ENCODE measurements around the gene ATP5F1A. TPM values are rescaled to one million over a fixed set of nuclear protein-coding genes. Genes with fewer than 3 reads are reported as not detected.

Gene ATP5F1A
- total and polyA plus RNA-seq, 2 experiments from 2014 or later, result 353 to 562 TPM

DNA sequence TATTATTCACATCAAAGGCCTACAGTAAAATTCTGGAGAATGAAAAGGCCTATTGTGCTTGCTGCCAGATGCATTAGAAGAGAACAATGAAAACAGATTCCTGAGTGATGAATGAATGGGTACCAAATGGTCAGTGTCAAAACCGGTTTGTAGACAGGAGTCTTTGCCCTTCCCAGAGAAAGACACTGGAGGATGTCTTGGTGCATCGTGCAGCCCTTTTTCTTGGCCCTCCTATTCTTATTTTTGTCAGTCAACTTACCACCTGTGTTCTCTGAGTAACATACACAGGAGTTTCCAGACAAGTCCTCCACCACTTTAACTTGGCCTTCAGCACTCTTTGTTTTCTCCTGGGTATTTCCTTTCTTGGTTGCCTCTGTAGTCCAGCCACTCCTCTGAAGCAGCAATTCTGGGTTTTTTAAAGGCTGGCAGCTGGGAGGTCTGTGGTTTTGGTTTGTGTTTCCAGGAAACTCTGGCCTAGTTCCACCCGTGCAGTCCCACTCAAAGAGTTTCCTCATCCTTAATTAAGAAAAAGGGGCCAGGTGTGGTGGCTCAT, 55.4 kb downstream of the ATP5F1A start:
- Histone ChIP-seq H3K9ac (no peak overlapping the region), H3K27me3 (replicated peaks; ENCODE audit: insufficient read depth) (no peaks in the 10 kb centered on the region), H3K79me2 (ENCODE audit: insufficient read depth) (no peaks in the 10 kb centered on the region), H2AFZ (no peak overlapping the region), H3F3A (ENCODE audit: insufficient read depth) (peaks cover 16% of the 10 kb centered on the region), H3K4me1 (ENCODE audit: insufficient read depth) (peaks cover 10% of the 10 kb centered on the region), H3K9me3 (ENCODE audit: low read depth) (no peaks in the 10 kb centered on the region), H4K20me1 (ENCODE audit: insufficient read depth) (no peaks in the 10 kb centered on the region), H3K27ac (peak overlapping the region; percentile 9; the same call in 1 of the 2 replicates), H3K4me2 (ENCODE audit: unreplicated experiment) (peak overlapping the region; percentile 11), H3K36me3 (ENCODE audit: low read depth) (no peaks in the 10 kb centered on the region), H3K9me2 (ENCODE audit: insufficient read depth) (no peaks in the 10 kb centered on the region), H3K4me3 (no peak overlapping the region)
- in situ Hi-C loops (cut with MboI), result no loop called here
- TF ChIP-seq EZH2phosphoT487 (IDR thresholded peaks at IDR 0.05; ENCODE audit: insufficient read depth, low read depth) (no peak), EZH2 (IDR thresholded peaks at IDR 0.05; ENCODE audit: insufficient read depth, poor library complexity, severe bottlenecking) (no peak)
- WGBS, 2 experiments (ENCODE audit: low coverage in 1 of 2, low lambda C conversion rate in 2 of 2, missing lambda C conversion rate in 2 of 2), result 11 to 12% methylated on average over 3 of the region's 3 CpGs
- peak; percentile 60 for DNase-seq

DNA sequence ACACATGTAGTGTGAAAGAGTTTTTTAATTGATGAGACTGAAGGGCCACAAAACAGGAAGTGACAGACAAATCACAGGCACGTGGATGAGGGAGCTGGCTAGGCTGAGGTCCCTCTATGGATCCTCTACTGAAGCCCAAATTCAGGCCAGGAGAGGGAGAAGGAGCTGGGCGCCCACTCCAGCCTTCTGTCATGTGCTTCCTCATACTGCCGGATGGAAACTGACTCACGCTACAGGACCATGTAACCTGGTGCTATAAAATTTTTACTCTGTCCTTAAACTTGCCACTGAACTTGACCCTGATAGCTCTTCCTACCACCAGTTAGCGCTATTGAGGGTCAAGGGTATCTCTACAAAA, 57.4 kb downstream of the ATP5F1A start:
- Histone ChIP-seq H3K4me2 (ENCODE audit: unreplicated experiment) (no peak overlapping the region), H2AFZ (no peak overlapping the region), H3K4me1 (ENCODE audit: insufficient read depth) (peaks cover 11% of the 10 kb centered on the region), H3K4me3 (no peak overlapping the region), H3F3A (ENCODE audit: insufficient read depth) (peaks cover 16% of the 10 kb centered on the region), H3K9ac (no peak overlapping the region), H3K36me3 (ENCODE audit: low read depth) (no peaks in the 10 kb centered on the region), H3K27me3 (replicated peaks; ENCODE audit: insufficient read depth) (no peaks in the 10 kb centered on the region), H3K9me2 (ENCODE audit: insufficient read depth) (no peaks in the 10 kb centered on the region), H4K20me1 (ENCODE audit: insufficient read depth) (no peaks in the 10 kb centered on the region), H3K27ac (no peak overlapping the region), H3K9me3 (ENCODE audit: low read depth) (no peaks in the 10 kb centered on the region), H3K79me2 (ENCODE audit: insufficient read depth) (no peaks in the 10 kb centered on the region)
- no peak for TF ChIP-seq EZH2 (IDR thresholded peaks at IDR 0.05; ENCODE audit: insufficient read depth, poor library complexity, severe bottlenecking)
- TF ChIP-seq EZH2phosphoT487 (IDR thresholded peaks at IDR 0.05; ENCODE audit: insufficient read depth, low read depth), result no peak
- 72 to 78% methylated on average over 5 of the region's 5 CpGs for WGBS, 2 experiments (ENCODE audit: low coverage in 1 of 2, low lambda C conversion rate in 2 of 2, missing lambda C conversion rate in 2 of 2)
- no peak for DNase-seq
- in situ Hi-C loops (cut with MboI), result no loop called here

DNA sequence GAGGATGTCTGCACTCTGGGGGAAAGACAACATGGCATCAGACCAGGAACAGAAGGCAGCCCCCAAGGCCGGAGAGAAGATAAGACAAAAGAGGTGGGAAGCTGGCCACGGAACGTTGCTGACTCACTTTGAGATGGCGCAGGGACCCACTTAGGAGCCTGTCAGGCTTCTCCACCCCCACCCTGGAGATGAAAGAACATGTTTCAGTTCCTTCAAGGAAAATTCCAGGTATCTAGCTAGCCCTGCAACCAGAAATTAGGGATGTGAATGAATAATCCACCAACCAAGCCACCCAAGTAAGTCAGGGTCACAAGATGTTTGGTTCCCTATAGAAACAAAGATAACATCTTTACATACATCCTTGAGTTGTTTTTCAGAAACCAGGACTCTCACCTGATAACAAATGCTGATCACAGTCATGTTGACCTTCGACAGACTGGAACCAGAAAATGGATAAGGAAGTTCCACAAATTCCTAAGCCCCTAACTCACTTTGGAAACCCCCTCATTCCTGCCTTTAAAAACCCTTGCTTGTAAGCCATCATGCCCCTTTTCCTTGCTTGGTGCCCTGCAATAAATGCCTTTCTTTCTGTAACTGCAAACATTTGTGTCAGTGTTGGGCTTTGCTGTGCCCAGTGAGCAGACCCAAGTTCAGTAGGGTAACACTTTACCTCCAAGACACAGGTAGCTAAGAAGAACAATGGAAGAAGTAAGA, 57.9 kb downstream of the ATP5F1A start:
- H3K4me3 ChIP-seq, result no peak overlapping the region
- no peak overlapping the region for H3K4me2 ChIP-seq (ENCODE audit: unreplicated experiment)
- H3K27ac ChIP-seq, result no peak overlapping the region
- in situ Hi-C loops (cut with MboI), result no loop called here
- H3K9me3 ChIP-seq (ENCODE audit: low read depth), result no peaks in the 10 kb centered on the region
- peaks cover 16% of the 10 kb centered on the region for H3K4me1 ChIP-seq (ENCODE audit: insufficient read depth)
- TF ChIP-seq EZH2phosphoT487 (IDR thresholded peaks at IDR 0.05; ENCODE audit: insufficient read depth, low read depth), result no peak
- no peak for TF ChIP-seq EZH2 (IDR thresholded peaks at IDR 0.05; ENCODE audit: insufficient read depth, poor library complexity, severe bottlenecking)
- 90 to 93% methylated on average over 5 of the region's 5 CpGs for WGBS, 2 experiments (ENCODE audit: low coverage in 1 of 2, low lambda C conversion rate in 2 of 2, missing lambda C conversion rate in 2 of 2)
- no peaks in the 10 kb centered on the region for H3K36me3 ChIP-seq (ENCODE audit: low read depth)
- no peak for DNase-seq
- no peak overlapping the region for H3K9ac ChIP-seq
- no peaks in the 10 kb centered on the region for H3K79me2 ChIP-seq (ENCODE audit: insufficient read depth)
- H3K9me2 ChIP-seq (ENCODE audit: insufficient read depth), result no peaks in the 10 kb centered on the region
- H2AFZ ChIP-seq, result no peak overlapping the region
- H3K27me3 ChIP-seq (replicated peaks; ENCODE audit: insufficient read depth), result no peaks in the 10 kb centered on the region
- no peaks in the 10 kb centered on the region for H4K20me1 ChIP-seq (ENCODE audit: insufficient read depth)
- H3F3A ChIP-seq (ENCODE audit: insufficient read depth), result peaks cover 19% of the 10 kb centered on the region

DNA sequence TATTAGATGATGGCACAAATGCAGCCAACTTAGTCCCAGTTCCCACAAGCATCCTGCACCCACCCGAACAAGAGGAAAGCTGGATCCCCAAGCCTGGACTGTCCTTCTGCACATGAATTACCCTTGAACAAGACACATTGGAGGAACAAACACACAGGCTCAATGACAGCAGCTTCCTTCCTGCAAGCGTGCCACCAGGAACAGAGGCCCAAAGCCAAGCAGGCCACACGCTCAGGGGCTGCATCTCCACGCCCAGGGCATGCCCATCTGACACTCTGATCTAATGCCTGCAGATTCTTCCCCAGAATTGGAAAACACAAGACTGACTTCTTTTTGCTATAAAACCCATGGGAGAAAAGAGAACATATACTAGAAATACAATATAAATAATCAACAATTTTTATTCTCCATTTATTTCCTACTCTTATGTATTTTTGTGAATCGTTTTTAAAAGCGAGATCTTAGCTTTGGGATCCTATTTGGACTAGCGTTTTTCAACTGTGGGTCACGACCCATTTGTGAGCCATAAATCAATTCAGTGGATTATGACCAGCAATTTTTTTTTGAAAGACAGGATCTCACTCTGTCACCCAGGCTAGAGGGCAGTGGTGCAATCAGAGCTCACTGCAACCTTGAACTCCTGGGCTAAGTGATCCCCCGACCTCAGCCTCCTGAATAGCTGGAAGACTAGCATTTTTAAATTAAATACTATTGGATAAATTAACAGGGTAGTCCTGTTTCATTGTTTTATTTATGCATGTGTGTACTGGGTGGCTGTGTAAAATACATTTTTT, 60.4 kb downstream of the ATP5F1A start:
- no peaks in the 10 kb centered on the region for H3K9me2 ChIP-seq (ENCODE audit: insufficient read depth)
- no peaks in the 10 kb centered on the region for H3K36me3 ChIP-seq (ENCODE audit: low read depth)
- no peaks in the 10 kb centered on the region for H4K20me1 ChIP-seq (ENCODE audit: insufficient read depth)
- TF ChIP-seq EZH2phosphoT487 (IDR thresholded peaks at IDR 0.05; ENCODE audit: insufficient read depth, low read depth) (no peak), EZH2 (IDR thresholded peaks at IDR 0.05; ENCODE audit: insufficient read depth, poor library complexity, severe bottlenecking) (no peak)
- H3K27ac ChIP-seq, result no peak overlapping the region
- H3F3A ChIP-seq (ENCODE audit: insufficient read depth), result peaks cover 23% of the 10 kb centered on the region
- H3K4me1 ChIP-seq (ENCODE audit: insufficient read depth), result peaks cover 21% of the 10 kb centered on the region
- H3K27me3 ChIP-seq (replicated peaks; ENCODE audit: insufficient read depth), result no peaks in the 10 kb centered on the region
- no peaks in the 10 kb centered on the region for H3K9me3 ChIP-seq (ENCODE audit: low read depth)
- no peak overlapping the region for H2AFZ ChIP-seq
- WGBS, 2 experiments (ENCODE audit: low coverage in 1 of 2, low lambda C conversion rate in 2 of 2, missing lambda C conversion rate in 2 of 2), result 74 to 76% methylated on average over 9 of the region's 9 CpGs
- no peak for DNase-seq
- no peak overlapping the region for H3K4me2 ChIP-seq (ENCODE audit: unreplicated experiment)
- no peaks in the 10 kb centered on the region for H3K79me2 ChIP-seq (ENCODE audit: insufficient read depth)
- no peak overlapping the region for H3K4me3 ChIP-seq
- H3K9ac ChIP-seq, result no peak overlapping the region
- in situ Hi-C loops (cut with MboI), result no loop called here
